ENCODE data around the gene NR3C2. TPM values are rescaled to one million over a fixed set of nuclear protein-coding genes. Genes with fewer than 3 reads are reported as not detected.

NR3C2 gene
- total RNA-seq, 1 experiment from 2014 or later: 14.2 TPM

DNA sequence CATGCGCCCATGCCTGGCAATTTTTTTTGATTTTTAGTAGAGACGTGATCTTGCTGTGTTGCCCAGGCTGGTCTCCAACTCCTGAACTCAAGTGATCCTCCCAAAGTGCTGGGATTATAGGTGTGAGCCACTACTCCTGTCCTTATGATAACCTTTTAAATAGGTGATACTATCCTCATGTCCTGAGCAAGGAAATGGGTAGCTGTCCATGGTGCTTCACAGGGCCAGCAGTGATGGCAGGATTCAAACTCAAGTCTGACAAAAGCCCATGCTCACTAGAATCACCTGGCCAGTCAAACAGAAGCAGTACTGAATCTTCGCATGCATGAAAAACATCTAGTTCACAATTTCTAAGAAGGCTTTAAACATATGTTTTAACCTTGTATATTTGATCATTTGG, 235.1 kb downstream of the NR3C2 start:
- CTCF ChIA-PET: no interaction called here
- Mint-ChIP-seq H3K9me3 (ENCODE audit: low read depth, unreplicated experiment) (no peaks in the 10 kb centered on the region), H3K27me3 (ENCODE audit: unreplicated experiment) (no peaks in the 10 kb centered on the region), H3K36me3 (ENCODE audit: insufficient read depth, unreplicated experiment) (peaks cover 4% of the 10 kb centered on the region), H3K4me3 (ENCODE audit: low read depth, unreplicated experiment) (no peak overlapping the region), H3K4me1 (ENCODE audit: low read depth, unreplicated experiment) (peaks cover 24% of the 10 kb centered on the region), H3K27ac (ENCODE audit: unreplicated experiment) (no peak overlapping the region)
- no peak for TF ChIP-seq CTCF (IDR thresholded peaks at IDR 0.05; ENCODE audit: unreplicated experiment)
- no TSS peak for BruUV-seq (replicated peaks)
- intact Hi-C loops (cut with micrococcal nuclease; ENCODE audit: unreplicated experiment): no loop called here
- no peak for DNase-seq

GRCh38 chr4:148205476-148205875, 236.7 kb downstream of the NR3C2 start:
- intact Hi-C loops (cut with micrococcal nuclease; ENCODE audit: unreplicated experiment): no loop called here
- no peaks in the 10 kb centered on the region for H3K27me3 Mint-ChIP-seq (ENCODE audit: unreplicated experiment)
- no peak for TF ChIP-seq CTCF (IDR thresholded peaks at IDR 0.05; ENCODE audit: unreplicated experiment)
- H3K27ac Mint-ChIP-seq (ENCODE audit: unreplicated experiment): no peak overlapping the region
- H3K36me3 Mint-ChIP-seq (ENCODE audit: insufficient read depth, unreplicated experiment): peaks cover 4% of the 10 kb centered on the region
- H3K4me3 Mint-ChIP-seq (ENCODE audit: low read depth, unreplicated experiment): no peak overlapping the region
- CTCF ChIA-PET: no interaction called here
- no peaks in the 10 kb centered on the region for H3K9me3 Mint-ChIP-seq (ENCODE audit: low read depth, unreplicated experiment)
- no TSS peak for BruUV-seq (replicated peaks)
- H3K4me1 Mint-ChIP-seq (ENCODE audit: low read depth, unreplicated experiment): peaks cover 24% of the 10 kb centered on the region
- DNase-seq: no peak

- H3K4me1 Mint-ChIP-seq (ENCODE audit: low read depth, unreplicated experiment): peaks cover 24% of the 10 kb centered on the region
- no peaks in the 10 kb centered on the region for H3K27me3 Mint-ChIP-seq (ENCODE audit: unreplicated experiment)
- no TSS peak for BruUV-seq (replicated peaks)
- DNase-seq: no peak
- CTCF ChIA-PET: no interaction called here
- H3K27ac Mint-ChIP-seq (ENCODE audit: unreplicated experiment): no peak overlapping the region
- H3K9me3 Mint-ChIP-seq (ENCODE audit: low read depth, unreplicated experiment): no peaks in the 10 kb centered on the region
- H3K4me3 Mint-ChIP-seq (ENCODE audit: low read depth, unreplicated experiment): no peak overlapping the region
- peaks cover 4% of the 10 kb centered on the region for H3K36me3 Mint-ChIP-seq (ENCODE audit: insufficient read depth, unreplicated experiment)
- no peak for TF ChIP-seq CTCF (IDR thresholded peaks at IDR 0.05; ENCODE audit: unreplicated experiment)
- intact Hi-C loops (cut with micrococcal nuclease; ENCODE audit: unreplicated experiment): no loop called here
These were observed 237.3 kb downstream of the NR3C2 start for GRCh38 chr4:148204892-148205291.

- H3K9me3 Mint-ChIP-seq (ENCODE audit: low read depth, unreplicated experiment): no peaks in the 10 kb centered on the region
- H3K27ac Mint-ChIP-seq (ENCODE audit: unreplicated experiment): no peak overlapping the region
- TF ChIP-seq CTCF (IDR thresholded peaks at IDR 0.05; ENCODE audit: unreplicated experiment): no peak
- no peak overlapping the region for H3K4me3 Mint-ChIP-seq (ENCODE audit: low read depth, unreplicated experiment)
- CTCF ChIA-PET: no interaction called here
- peaks cover 4% of the 10 kb centered on the region for H3K36me3 Mint-ChIP-seq (ENCODE audit: insufficient read depth, unreplicated experiment)
- H3K27me3 Mint-ChIP-seq (ENCODE audit: unreplicated experiment): no peaks in the 10 kb centered on the region
- DNase-seq: no peak
- no TSS peak for BruUV-seq (replicated peaks)
- peaks cover 24% of the 10 kb centered on the region for H3K4me1 Mint-ChIP-seq (ENCODE audit: low read depth, unreplicated experiment)
- intact Hi-C loops (cut with micrococcal nuclease; ENCODE audit: unreplicated experiment): no loop called here
These were observed 238.0 kb downstream of the NR3C2 start for GRCh38 chr4:148204171-148204570.
